HepG2 (cell line): Measurements from ENCODE around the gene NAXD. TPM values are rescaled to one million over a fixed set of nuclear protein-coding genes. Genes with fewer than 3 reads are reported as not detected.
A peak's percentile ranks its signal among the peaks of the same experiment; 100 is the strongest.

Source experiments
- KMT2A ChIP-seq: sonication (generic); formaldehyde crosslinking; IDR thresholded peaks from 2 replicates; pipeline ENCODE4 v1.4.0; 2020; ENCODE audit warnings: missing genetic modification reagents
- MIER3 ChIP-seq: IDR thresholded peaks from 2 replicates; pipeline ENCODE4 v1.6.1; 2016; ENCODE audit warnings: missing compliant biosample characterization, borderline replicate concordance
- RBM39 ChIP-seq: fragments of 200-400 bp; formaldehyde crosslinking; IDR thresholded peaks from one replicate; pipeline ENCODE4 v1.6.1; 2018; ENCODE audit warnings: antibody characterized with exemption, mild to moderate bottlenecking, low read depth, low read length; ENCODE audit not compliant: poor library complexity, severe bottlenecking
- SOX13 ChIP-seq, 3 experiments: fragments of 450-650 bp in 1 of 3; sonication (generic) in 1 of 3; formaldehyde crosslinking in 1 of 3; IDR thresholded peaks in 2 of 3; conservative IDR thresholded peaks in 1 of 3; 2 replicates each; pipeline versions ENCODE4 v1.5.0 to v1.6.1; 2016 to 2020; ENCODE audit warnings: antibody characterized with exemption in 1 of 3, mild to moderate bottlenecking in 1 of 3, missing compliant biosample characterization in 1 of 3, missing genetic modification reagents in 1 of 3, moderate library complexity in 1 of 3
- ZNF24 ChIP-seq: fragments of 450-650 bp; IDR thresholded peaks from 2 replicates; pipeline ENCODE4 v1.6.1; 2017; ENCODE audit warnings: antibody characterized with exemption, mild to moderate bottlenecking
- ZNF296 ChIP-seq: sonication (generic); formaldehyde crosslinking; conservative IDR thresholded peaks from 2 replicates; pipeline ENCODE4 v1.5.0; 2020; ENCODE audit warnings: mild to moderate bottlenecking, missing genetic modification reagents
- ZNF672 ChIP-seq: sonication (generic); formaldehyde crosslinking; IDR thresholded peaks from 2 replicates; pipeline ENCODE4 v1.8.1; 2022; ENCODE audit warnings: missing genetic modification reagents
- ZNF788 ChIP-seq: sonication (generic); formaldehyde crosslinking; IDR thresholded peaks from 2 replicates; pipeline ENCODE4 v1.5.0; 2020; ENCODE audit warnings: mild to moderate bottlenecking, missing genetic modification reagents, borderline replicate concordance
- ZNF879 ChIP-seq: sonication (generic); formaldehyde crosslinking; IDR thresholded peaks from 2 replicates; pipeline ENCODE4 v1.8.1; 2023; ENCODE audit warnings: missing genetic modification reagents
- polyA plus RNA-seq, 8 experiments: library from polyadenylated mRNA; depleted of rRNA in 3 of 8; stranded (reverse) in 7 of 8; unstranded in 1 of 8; fragments of >200 nt; fragmentation: Illumina TruSeq in 4 of 8; extraction: Trizol in 4 of 8; gene quantifications; 2 replicates each; pipeline versions ENCODE4 v1.2.1 to v1.2.3, GENCODE V29; 2011 to 2016; ENCODE audit warnings: low read depth in 4 of 8, missing spikeins in 1 of 8, mixed read lengths in 1 of 8; ENCODE audit not compliant: insufficient read depth in 1 of 8
- total RNA-seq, 5 experiments: library from RNA; depleted of rRNA; stranded (reverse); fragments of >200 nt; fragmentation: Illumina TruSeq; extraction: Trizol; gene quantifications; 2 replicates each; pipeline ENCODE4 v1.2.3, GENCODE V29; 2016; ENCODE audit warnings: low read depth in 1 of 5
- TF ChIP-seq, protein P1 (sequence below): sonication (generic); formaldehyde crosslinking; IDR thresholded peaks from 2 replicates; pipeline ENCODE4 v1.5.0; 2020; ENCODE audit warnings: mild to moderate bottlenecking, missing genetic modification reagents, moderate library complexity
- TF ChIP-seq, protein P2 (sequence below): sonication (generic); formaldehyde crosslinking; IDR thresholded peaks from 2 replicates; pipeline ENCODE4 v1.8.1; 2023; ENCODE audit warnings: mild to moderate bottlenecking, missing genetic modification reagents
- TF ChIP-seq, protein P3 (sequence below): sonication (generic); formaldehyde crosslinking; IDR thresholded peaks from 2 replicates; pipeline ENCODE4; 2020; ENCODE audit warnings: missing genetic modification reagents, mild to moderate bottlenecking, borderline replicate concordance
- TF ChIP-seq, protein P4 (sequence below): sonication (generic); formaldehyde crosslinking; IDR thresholded peaks from 2 replicates; pipeline ENCODE4 v1.4.0; 2020; ENCODE audit warnings: missing genetic modification reagents
- TF ChIP-seq, protein P5 (sequence below): IDR thresholded peaks from 2 replicates; pipeline ENCODE4 v1.4.0; 2020; ENCODE audit warnings: mild to moderate bottlenecking, missing genetic modification reagents

NAXD gene
- total and polyA plus RNA-seq, 2 of the 13 experiments (the other 11 are each of a cell fraction or from before 2014, with no cell fraction given), result 19.0 to 23.2 TPM

DNA sequence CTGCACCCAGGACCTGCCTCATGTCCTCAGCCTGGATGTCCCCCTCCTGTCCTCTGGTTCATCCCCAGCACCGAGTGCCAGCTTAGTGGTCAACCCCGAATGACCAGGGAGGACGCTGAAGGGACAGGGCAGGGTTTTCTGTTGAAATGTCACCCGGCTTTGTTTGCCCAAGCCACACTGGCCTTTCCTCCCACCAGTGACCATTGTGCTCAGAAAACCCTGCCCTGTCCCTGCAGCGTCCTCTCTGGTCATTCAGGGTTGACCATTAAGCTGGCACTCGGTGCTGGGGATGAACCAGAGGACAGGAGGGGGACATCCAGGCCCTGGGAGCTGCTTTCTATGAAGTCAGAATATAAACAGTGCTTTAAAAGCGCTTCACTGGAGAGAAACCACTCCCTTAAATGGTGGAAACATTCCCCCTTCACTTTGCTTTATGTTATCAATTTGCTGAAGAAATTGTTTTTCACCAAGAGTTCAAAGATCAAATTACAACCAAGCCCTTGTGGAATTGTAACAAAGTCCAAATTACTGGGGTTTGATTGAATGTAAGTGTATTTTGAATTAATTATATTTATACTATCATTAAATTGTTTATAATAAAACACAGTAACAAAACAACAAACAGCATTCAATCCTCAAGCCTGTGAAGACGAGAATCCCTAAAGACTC is 69.2 kb downstream of the NAXD start (continued):
- TF ChIP-seq, protein P1, sequence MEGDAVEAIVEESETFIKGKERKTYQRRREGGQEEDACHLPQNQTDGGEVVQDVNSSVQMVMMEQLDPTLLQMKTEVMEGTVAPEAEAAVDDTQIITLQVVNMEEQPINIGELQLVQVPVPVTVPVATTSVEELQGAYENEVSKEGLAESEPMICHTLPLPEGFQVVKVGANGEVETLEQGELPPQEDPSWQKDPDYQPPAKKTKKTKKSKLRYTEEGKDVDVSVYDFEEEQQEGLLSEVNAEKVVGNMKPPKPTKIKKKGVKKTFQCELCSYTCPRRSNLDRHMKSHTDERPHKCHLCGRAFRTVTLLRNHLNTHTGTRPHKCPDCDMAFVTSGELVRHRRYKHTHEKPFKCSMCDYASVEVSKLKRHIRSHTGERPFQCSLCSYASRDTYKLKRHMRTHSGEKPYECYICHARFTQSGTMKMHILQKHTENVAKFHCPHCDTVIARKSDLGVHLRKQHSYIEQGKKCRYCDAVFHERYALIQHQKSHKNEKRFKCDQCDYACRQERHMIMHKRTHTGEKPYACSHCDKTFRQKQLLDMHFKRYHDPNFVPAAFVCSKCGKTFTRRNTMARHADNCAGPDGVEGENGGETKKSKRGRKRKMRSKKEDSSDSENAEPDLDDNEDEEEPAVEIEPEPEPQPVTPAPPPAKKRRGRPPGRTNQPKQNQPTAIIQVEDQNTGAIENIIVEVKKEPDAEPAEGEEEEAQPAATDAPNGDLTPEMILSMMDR, result peak; percentile 64
- TF ChIP-seq ZNF24 (no peak), MIER3 (CRISPR knock-in tag) (no peak), ZNF879 (CRISPR knock-in tag) (no peak), KMT2A (peak; percentile 21; the same call in 1 of the 2 replicates), SOX13 (IDR thresholded peaks at IDR 0.05) (no peak), SOX13 (CRISPR knock-in tag; conservative IDR thresholded peaks at IDR 0.05 in 1 of 2, IDR thresholded peaks at IDR 0.05 in 1 of 2) (peak in 1 of 2 experiments; percentile 48; a peak in 2 of 4 replicates), ZNF788 (CRISPR knock-in tag) (no peak), ZNF672 (CRISPR knock-in tag) (no peak), ZNF296 (CRISPR knock-in tag) (peak; percentile 95), RBM39 (no peak)
- TF ChIP-seq, protein P2, sequence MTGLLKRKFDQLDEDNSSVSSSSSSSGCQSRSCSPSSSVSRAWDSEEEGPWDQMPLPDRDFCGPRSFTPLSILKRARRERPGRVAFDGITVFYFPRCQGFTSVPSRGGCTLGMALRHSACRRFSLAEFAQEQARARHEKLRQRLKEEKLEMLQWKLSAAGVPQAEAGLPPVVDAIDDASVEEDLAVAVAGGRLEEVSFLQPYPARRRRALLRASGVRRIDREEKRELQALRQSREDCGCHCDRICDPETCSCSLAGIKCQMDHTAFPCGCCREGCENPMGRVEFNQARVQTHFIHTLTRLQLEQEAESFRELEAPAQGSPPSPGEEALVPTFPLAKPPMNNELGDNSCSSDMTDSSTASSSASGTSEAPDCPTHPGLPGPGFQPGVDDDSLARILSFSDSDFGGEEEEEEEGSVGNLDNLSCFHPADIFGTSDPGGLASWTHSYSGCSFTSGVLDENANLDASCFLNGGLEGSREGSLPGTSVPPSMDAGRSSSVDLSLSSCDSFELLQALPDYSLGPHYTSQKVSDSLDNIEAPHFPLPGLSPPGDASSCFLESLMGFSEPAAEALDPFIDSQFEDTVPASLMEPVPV (CRISPR knock-in tag), result no peak
- TF ChIP-seq, protein P3, sequence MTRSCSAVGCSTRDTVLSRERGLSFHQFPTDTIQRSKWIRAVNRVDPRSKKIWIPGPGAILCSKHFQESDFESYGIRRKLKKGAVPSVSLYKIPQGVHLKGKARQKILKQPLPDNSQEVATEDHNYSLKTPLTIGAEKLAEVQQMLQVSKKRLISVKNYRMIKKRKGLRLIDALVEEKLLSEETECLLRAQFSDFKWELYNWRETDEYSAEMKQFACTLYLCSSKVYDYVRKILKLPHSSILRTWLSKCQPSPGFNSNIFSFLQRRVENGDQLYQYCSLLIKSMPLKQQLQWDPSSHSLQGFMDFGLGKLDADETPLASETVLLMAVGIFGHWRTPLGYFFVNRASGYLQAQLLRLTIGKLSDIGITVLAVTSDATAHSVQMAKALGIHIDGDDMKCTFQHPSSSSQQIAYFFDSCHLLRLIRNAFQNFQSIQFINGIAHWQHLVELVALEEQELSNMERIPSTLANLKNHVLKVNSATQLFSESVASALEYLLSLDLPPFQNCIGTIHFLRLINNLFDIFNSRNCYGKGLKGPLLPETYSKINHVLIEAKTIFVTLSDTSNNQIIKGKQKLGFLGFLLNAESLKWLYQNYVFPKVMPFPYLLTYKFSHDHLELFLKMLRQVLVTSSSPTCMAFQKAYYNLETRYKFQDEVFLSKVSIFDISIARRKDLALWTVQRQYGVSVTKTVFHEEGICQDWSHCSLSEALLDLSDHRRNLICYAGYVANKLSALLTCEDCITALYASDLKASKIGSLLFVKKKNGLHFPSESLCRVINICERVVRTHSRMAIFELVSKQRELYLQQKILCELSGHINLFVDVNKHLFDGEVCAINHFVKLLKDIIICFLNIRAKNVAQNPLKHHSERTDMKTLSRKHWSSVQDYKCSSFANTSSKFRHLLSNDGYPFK (CRISPR knock-in tag), result no peak
- TF ChIP-seq, protein P4, sequence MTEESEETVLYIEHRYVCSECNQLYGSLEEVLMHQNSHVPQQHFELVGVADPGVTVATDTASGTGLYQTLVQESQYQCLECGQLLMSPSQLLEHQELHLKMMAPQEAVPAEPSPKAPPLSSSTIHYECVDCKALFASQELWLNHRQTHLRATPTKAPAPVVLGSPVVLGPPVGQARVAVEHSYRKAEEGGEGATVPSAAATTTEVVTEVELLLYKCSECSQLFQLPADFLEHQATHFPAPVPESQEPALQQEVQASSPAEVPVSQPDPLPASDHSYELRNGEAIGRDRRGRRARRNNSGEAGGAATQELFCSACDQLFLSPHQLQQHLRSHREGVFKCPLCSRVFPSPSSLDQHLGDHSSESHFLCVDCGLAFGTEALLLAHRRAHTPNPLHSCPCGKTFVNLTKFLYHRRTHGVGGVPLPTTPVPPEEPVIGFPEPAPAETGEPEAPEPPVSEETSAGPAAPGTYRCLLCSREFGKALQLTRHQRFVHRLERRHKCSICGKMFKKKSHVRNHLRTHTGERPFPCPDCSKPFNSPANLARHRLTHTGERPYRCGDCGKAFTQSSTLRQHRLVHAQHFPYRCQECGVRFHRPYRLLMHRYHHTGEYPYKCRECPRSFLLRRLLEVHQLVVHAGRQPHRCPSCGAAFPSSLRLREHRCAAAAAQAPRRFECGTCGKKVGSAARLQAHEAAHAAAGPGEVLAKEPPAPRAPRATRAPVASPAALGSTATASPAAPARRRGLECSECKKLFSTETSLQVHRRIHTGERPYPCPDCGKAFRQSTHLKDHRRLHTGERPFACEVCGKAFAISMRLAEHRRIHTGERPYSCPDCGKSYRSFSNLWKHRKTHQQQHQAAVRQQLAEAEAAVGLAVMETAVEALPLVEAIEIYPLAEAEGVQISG (CRISPR knock-in tag), result peak; percentile 77
- TF ChIP-seq, protein P5, sequence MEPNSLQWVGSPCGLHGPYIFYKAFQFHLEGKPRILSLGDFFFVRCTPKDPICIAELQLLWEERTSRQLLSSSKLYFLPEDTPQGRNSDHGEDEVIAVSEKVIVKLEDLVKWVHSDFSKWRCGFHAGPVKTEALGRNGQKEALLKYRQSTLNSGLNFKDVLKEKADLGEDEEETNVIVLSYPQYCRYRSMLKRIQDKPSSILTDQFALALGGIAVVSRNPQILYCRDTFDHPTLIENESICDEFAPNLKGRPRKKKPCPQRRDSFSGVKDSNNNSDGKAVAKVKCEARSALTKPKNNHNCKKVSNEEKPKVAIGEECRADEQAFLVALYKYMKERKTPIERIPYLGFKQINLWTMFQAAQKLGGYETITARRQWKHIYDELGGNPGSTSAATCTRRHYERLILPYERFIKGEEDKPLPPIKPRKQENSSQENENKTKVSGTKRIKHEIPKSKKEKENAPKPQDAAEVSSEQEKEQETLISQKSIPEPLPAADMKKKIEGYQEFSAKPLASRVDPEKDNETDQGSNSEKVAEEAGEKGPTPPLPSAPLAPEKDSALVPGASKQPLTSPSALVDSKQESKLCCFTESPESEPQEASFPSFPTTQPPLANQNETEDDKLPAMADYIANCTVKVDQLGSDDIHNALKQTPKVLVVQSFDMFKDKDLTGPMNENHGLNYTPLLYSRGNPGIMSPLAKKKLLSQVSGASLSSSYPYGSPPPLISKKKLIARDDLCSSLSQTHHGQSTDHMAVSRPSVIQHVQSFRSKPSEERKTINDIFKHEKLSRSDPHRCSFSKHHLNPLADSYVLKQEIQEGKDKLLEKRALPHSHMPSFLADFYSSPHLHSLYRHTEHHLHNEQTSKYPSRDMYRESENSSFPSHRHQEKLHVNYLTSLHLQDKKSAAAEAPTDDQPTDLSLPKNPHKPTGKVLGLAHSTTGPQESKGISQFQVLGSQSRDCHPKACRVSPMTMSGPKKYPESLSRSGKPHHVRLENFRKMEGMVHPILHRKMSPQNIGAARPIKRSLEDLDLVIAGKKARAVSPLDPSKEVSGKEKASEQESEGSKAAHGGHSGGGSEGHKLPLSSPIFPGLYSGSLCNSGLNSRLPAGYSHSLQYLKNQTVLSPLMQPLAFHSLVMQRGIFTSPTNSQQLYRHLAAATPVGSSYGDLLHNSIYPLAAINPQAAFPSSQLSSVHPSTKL, result peak; percentile 50
